Measurements from ENCODE around the gene DCUN1D5. TPM values are rescaled to one million over a fixed set of nuclear protein-coding genes. Genes with fewer than 3 reads are reported as not detected.

Gene DCUN1D5
- total and polyA plus RNA-seq, 2 of the 8 experiments (the other 6 are each of a cell fraction or from before 2014, with no cell fraction given): 76.1 to 95.4 TPM

- POLR2A ChIA-PET (ENCODE audit: partially characterized antibody): no interaction called here
- H4K20me1 ChIP-seq (replicated peaks in 1 of 2; ENCODE audit: control insufficient read depth in 1 of 2, insufficient read depth in 2 of 2, low read length in 2 of 2): peaks cover 0 to 2% of the 10 kb centered on the region in 2 experiments
- CTCF ChIA-PET (ENCODE audit: partially characterized antibody): interaction anchor here (3.1 kb wide), 1 partner anchor 15 kb away, joined by 12 read pairs; no protein-coding TSS in a partner anchor
- TF ChIP-seq SRF (IDR thresholded peaks at IDR 0.05; ENCODE audit: low read depth, low read length): no peak
- no peak for TF ChIP-seq RFX5 (IDR thresholded peaks at IDR 0.05; ENCODE audit: borderline replicate concordance, low read depth, low read length)
- no peak for TF ChIP-seq POU5F1 (IDR thresholded peaks at IDR 0.05; ENCODE audit: low read depth, low read length)
- no peak for TF ChIP-seq CTBP2 (IDR thresholded peaks at IDR 0.05; ENCODE audit: borderline replicate concordance, insufficient read depth, insufficient read length, low read length)
- no peak for TF ChIP-seq ZNF274 (IDR thresholded peaks at IDR 0.05; ENCODE audit: borderline replicate concordance, extremely low read depth, low read length)
- no peak for TF ChIP-seq SP1 (IDR thresholded peaks at IDR 0.05; ENCODE audit: low read depth, low read length)
- TF ChIP-seq RBBP5 (IDR thresholded peaks at IDR 0.05; ENCODE audit: borderline replicate concordance, low read depth, low read length): no peak
These were observed 41.6 kb downstream of the DCUN1D5 start for GRCh38 chr11:103050351-103050750.

More at GRCh38 chr11:103050351-103050750, 41.6 kb downstream of the DCUN1D5 start:
- Histone ChIP-seq H3K27ac (ENCODE audit: low read depth, low read length) (no peak overlapping the region), H3K79me2 (ENCODE audit: control insufficient read depth in 1 of 2, insufficient read depth in 2 of 2, low read length in 2 of 2) (no peaks in the 10 kb centered on the region), H3K14ac (ENCODE audit: insufficient read length) (no peak overlapping the region), H3K36me3 (ENCODE audit: control insufficient read depth in 2 of 4, insufficient read depth in 4 of 4, low read length in 3 of 4) (no peaks in the 10 kb centered on the region), H3K9me3 (ENCODE audit: insufficient read depth in 2 of 2, low read depth in 1 of 2, low read length in 1 of 2) (no peaks in the 10 kb centered on the region), H3K9ac (replicated peaks in 1 of 4; ENCODE audit: extremely low read depth in 1 of 4, low read depth in 3 of 4, low read length in 3 of 4) (no peak overlapping the region), H3K4me2 (ENCODE audit: insufficient read depth in 1 of 2, low read depth in 2 of 2, low read length in 2 of 2) (no peak overlapping the region), H3K4ac (replicated peaks; ENCODE audit: insufficient read length, low read depth, low read length) (no peak overlapping the region), H3K4me3 (ENCODE audit: extremely low read depth in 1 of 4, insufficient read depth in 2 of 4, low read depth in 3 of 4, low read length in 4 of 4) (no peak overlapping the region), H4K91ac (replicated peaks; ENCODE audit: insufficient read length, low read length) (no peak overlapping the region), H3K18ac (ENCODE audit: extremely low read depth, low read length) (no peak overlapping the region), H3K27me3 (replicated peaks in 1 of 4; ENCODE audit: control insufficient read depth in 3 of 4, extremely low read depth in 1 of 4, insufficient read depth in 3 of 4, low read length in 3 of 4) (no peaks in the 10 kb centered on the region), H2BK20ac (ENCODE audit: low read length) (no peak overlapping the region), H3K23ac (ENCODE audit: insufficient read length) (no peak overlapping the region), H2BK12ac (ENCODE audit: low read depth, low read length) (no peak overlapping the region), H3K4me1 (replicated peaks in 1 of 4; ENCODE audit: control insufficient read depth in 3 of 4, insufficient read depth in 4 of 4, low read length in 3 of 4) (no peaks in the 10 kb centered on the region), H4K5ac (ENCODE audit: insufficient read length, low read depth, low read length) (no peak overlapping the region), H2BK120ac (replicated peaks; ENCODE audit: low read depth, low read length) (no peak overlapping the region), H3K79me1 (ENCODE audit: low read depth, low read length) (no peaks in the 10 kb centered on the region), H2AFZ (ENCODE audit: low read length) (no peak overlapping the region), H3K23me2 (ENCODE audit: low read depth, low read length) (no peaks in the 10 kb centered on the region), H2BK5ac (ENCODE audit: low read depth, low read length) (no peak overlapping the region), H2AK5ac (ENCODE audit: low read depth, low read length) (no peak overlapping the region), H3K56ac (replicated peaks; ENCODE audit: insufficient read length, low read depth, low read length) (no peak overlapping the region), H4K8ac (ENCODE audit: extremely low read depth, insufficient read depth, low read length) (no peak overlapping the region), H2BK15ac (ENCODE audit: low read length) (no peak overlapping the region)
- no peak for FAIRE-seq
- DNase-seq (ENCODE audit: low read depth in 1 of 2, low spot score in 2 of 2): no peak
